GM18870 (cell line): ENCODE data around the gene AFMID.

ENCODE experiments used
- ATAC-seq: cut with Tn5 transposase; IDR thresholded peaks from one replicate; pipeline ENCODE4 v1.9.1; 2021; ENCODE audit warnings: moderate library complexity; ENCODE audit not compliant: unreplicated experiment

The AFMID gene

DNA sequence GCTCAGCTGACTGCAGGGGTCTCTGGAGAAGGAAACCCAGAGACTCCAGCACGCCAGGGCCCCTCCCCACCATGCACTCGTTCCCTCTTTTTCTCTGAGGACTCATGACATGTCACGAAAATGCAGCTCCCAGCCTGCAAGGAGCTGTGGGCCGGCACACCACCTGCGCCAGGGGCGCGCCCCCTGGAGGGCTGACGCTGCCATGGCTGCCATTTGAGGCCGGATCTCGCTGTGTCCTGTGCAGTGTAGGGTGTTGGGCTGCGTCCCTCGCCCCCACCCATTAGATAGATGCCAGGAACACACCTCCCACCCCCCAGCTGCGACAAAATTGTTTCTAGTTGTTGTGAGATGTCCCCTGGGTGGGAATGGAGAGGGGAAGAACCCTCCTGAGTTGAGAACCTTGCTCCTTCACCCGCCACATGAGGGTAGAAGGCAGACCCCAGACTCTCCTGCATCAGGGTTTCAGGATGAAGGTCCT lies 10.6 kb upstream of the AFMID start:
- ATAC-seq, result no peak

DNA sequence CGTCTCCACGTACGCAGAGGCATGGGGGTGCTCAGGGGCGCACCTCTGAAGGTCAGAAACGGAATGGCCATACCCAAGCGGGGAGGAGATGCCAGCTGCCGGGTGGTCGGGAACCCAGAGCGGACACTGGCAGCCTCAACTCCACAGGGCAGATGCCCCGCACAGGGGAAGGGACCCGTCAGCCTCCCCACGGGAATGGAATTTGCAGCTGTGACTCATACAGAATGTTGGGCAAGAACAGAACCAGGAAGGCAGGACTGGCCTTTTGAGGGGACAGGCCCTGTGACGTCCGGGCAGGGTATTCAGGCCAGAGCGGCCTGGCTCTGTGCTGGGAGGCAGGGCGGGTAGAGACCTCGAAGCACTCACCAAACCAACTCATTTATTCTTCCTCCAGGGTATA lies 7.8 kb upstream of the AFMID start:
- ATAC-seq, result no peak

DNA sequence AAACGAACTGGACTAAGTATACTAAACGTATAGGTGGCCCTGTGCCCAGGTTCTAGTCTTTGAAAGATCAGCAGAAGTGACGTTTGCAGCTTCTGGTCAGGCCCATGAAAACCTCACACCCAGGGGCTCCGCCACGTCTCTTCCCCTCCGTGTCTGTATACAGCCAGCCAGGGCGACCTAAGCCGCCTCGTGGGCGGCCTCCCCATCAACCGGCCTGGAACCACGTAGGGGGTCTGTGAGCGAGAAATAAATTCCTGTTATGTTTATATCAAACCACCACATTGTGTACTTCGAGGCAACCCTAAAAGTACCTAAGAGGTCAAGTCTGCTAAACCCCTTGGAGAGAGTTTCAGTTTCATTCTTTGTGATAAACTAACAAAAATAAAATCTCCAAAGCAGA lies 7.1 kb upstream of the AFMID start:
- no peak for ATAC-seq

DNA sequence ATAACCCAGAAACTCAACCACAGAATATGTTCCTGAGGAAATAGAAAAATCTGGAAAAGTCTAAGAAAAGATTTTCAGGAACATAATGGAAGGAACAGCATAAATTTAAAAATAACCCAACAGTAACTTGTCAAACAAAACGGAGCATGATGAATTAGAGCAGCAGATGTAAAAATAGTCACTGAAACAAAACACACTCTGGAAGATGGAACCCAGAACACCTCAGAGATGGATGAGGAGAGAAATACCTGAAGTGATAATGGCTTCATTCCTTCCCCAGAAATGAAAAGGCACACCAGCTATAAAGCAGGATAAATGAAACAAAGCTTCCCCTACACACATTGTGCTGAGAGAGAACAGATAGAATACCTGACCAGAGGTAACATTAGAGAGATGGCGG lies 6.7 kb upstream of the AFMID start:
- ATAC-seq, result no peak

DNA sequence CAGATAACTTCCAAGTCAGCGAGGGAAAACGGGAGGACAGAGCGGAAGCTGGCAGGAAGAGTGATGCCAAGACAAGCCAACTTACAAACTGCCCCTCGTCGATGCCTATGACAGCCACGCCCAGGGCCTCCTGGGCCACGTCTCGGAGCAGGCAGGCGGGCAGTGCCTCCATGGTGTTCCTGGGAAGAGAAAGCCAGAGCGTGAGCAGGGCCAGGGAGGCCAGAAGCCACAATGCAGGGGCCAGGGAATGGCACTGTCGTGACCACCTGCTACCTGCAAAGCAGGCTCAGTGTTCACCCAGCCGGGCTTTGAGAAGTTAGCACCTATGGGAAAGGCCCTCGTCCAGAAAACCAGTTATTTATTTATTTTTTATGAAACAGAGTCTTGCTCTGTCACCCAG lies 4.7 kb upstream of the AFMID start:
- ATAC-seq, result no peak

DNA sequence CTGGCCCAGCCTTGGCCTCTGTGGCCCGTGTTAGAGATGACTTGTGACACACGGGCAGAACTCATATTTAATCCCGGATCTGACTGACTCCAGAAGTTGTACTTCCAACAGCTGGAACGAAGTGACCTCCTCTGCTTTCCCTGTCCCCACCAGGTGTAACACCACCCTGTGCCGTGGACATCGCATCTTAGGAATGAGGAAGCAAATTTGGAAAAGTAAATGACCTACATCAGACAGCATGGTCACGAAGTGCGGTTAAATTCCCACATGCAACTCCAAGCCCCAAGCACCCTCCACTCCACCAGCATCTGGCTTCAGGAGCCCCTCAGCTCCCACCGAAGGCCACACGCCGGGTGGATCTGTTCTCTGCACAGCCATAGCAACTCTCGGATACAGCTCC lies 3.2 kb upstream of the AFMID start:
- ATAC-seq, result no peak

DNA sequence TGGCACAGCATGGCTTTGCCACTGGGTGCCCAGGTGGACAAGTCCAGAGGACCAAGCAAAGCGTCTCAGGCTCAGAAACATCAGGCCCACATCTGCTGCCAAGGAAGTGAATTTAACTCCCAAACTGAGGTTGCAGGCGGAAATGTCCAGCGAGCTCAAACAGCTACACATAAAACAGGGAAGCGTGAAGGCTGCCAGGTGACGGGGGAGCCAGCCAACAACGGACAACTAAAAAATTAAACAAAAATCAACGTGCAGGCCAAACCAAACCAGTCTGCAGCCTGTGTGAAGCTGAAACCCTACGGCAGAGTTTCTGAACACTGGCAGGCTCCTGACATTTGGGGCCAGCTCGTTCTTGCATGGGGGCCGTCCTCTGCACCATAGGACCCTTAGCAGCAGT lies 2.8 kb upstream of the AFMID start:
- no peak for ATAC-seq

DNA sequence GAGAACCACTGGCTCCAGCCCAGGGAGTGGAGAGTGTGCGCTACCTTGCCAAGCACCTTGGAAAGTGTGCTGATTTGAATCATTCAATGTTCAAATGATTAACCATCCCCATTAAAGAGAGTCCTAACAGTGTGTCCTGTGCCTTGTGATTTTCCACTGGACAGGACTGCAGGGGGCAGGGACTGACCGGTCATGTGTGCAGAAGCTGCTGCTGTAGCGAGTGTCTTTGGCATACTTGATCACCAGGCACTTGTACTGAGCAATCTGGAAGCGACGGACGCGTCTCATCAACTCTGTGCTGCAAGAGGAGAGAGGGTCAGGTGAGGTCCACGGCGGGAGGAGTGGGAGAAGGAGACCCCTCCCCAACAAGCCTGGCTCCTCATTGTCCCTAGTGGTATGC lies 2.3 kb upstream of the AFMID start:
- no peak for ATAC-seq

DNA sequence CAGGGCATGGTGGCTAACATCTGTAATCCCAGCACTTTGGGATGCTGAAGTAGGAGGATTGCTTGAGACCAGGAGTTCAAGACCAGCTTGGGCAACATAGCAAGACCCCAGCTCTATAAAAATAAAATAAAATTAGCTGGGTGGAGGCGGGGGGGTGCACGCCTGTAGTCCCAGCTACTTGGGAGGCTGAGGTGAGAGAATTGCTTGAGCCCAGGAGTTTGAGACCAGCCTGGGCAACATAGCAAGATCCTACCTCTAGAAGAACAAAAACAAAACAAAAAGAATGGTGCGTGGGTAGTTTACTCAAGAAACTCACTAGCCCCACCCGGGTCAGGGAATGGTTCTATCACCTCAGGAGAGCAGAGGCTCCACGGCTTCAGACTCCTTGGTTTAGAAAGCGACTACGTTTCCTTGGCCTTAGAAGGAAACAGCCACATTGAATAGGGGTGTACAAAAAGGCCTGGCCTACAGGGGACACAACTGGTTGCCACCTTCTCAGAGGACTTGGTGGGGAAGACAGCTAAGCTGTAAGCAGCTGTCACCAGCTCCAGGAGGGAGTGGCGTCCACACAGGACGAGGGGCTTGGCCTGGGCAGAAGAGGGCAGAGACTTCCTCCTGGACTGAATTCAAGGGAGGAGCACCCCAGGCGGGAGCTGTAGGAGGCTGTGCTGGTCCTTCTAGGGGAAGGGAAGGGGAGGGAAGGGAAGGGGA lies 1.0 kb upstream of the AFMID start:
- ATAC-seq, result no peak

DNA sequence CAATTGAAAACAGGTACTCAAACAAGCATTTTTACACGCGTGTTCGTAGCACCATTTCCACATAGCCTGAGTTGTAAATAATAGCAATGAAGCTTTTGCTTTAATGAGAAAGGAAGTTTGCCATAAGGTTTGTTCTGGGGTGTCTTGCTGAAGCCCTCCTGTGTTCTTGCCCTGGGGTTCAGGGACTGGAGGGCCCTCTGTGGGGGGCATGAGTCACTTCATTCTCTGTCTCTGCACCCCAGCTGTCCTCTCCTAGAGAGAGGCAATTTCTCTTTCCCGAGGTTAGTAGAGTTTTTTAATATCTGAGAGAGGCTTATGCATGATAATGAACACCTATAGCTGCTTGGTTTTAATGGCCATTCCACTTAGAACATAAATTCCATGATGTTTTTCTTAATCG lies 9.6 kb downstream of the AFMID start:
- no peak for ATAC-seq

DNA sequence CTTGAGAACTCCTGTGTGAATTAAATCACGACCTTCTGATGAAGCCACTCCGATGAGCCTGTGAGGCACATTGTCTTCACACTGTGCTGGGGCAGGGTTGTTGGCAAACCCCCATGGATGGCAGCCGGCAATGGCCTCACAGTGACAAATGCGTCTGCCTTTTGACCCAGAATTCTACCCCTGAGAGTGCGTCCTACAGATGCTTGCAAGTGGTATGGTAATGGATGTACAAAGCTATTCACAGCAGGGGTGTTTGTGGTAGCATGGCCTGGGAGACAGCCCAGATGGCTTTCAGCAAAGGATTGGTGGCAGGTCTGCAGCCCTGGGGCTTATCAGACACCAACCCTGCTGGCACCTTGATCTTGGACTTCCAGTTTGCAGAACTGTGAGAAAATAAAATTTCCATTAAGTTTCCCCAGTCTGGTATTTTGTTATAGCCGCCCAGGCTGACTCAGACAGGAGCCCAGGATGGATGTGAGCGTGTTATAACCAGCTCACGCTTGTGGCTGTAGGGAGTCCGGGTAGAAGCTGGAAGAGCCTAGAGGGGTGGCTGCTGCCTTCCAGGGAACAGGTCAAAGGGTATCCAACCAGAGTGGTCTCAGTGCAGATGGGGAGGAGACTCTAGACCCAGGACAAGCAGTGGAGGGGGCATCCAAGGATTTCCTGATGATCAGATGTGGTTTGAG lies 10.1 kb downstream of the AFMID start:
- no peak for ATAC-seq

DNA sequence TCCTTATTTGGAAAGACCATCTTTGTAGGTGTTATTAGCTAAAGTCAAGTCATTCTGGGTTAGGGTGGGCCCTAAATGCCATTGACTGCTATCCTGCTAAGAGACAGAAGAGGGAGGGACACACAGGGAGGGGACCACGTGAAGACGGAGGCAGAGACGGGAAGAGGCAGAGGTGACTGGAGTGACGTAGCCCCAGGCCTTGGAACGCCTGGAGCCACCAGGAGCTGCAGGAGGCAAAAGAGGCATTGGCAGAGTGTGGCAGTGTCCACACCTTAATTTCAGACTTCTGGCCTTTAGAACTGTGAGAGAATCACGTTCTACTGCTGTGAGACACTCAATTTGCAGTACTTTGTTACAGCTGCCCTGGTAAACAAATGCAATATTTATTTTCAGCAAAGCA lies 13.3 kb downstream of the AFMID start:
- ATAC-seq, result no peak

DNA sequence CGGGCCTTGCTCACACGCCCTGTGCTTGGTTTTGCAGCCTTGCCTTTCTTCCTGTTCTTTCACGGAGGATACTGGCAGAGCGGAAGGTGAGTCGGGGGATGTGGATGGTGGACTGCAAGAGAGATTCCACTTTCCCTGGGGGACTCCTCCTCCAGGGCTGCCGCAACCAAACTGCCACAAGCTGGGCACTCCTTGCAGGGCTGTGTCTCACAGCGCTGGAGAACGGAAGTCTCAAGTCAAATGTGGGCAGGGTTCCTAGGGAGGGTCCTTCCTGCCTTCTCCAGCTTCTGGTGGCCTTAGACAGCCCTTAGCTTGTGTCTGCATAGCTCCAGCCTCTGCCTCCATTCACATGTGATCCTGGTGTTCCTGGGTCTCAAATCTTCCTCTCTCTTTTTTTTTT lies 15.5 kb downstream of the AFMID start:
- no peak for ATAC-seq

DNA sequence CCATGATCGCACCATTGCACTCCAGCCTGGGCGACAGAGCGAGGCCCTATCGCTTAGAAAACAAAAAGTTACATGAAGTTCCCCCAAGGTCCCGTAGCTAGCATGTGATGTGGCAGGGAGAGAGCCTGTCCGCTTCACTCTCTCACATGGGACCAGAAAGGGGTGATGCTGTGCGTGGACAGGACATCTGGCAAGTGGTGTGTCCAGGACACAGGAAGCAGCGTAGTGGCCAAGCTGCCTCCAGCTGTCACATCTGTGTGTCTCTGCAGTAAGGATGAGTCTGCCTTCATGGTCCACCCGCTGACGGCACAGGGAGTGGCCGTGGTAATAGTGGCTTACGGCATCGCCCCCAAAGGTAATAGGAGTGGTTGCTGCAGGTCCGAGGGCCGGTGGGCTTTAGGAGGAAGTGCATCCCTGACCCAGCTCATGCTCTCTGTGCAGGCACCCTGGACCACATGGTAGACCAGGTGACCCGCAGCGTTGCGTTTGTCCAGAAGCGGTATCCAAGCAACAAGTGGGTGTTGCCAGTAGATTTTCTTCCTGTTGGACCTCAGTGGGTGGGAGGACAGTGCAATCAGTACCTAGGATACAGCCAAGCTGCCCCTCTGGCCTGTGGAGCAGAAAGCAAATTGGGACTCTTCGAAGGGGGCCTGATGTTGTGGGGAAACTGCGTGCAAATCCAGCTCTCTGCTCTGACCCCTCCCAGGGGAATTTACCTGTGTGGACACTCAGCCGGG lies 17.4 kb downstream of the AFMID start:
- ATAC-seq, result no peak

DNA sequence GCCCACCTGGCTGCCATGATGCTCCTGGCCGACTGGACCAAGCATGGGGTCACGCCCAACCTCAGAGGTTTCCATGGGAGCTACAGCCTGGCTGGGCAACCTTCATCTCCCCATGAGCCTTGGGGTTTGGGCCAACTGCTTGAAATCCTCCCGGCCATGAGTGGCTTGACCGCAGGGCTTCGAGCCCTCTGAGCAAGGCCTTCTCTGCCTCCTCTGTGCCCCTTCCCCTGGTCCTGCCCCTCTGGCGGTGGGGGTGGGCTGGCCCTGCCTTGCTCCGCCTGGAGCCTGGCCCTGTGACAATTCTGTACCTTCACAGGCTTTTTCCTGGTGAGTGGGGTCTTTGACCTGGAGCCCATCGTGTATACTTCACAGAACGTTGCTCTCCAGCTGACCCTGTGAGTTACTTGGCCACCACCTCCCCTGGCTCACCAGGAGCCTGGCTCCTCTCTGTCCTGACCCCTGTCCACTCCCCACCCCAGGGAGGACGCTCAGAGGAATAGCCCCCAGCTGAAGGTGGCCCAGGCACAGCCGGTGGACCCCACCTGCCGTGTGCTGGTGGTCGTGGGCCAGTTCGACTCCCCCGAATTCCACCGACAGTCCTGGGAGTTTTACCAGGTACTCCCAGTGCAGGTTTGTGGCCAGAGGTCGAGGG lies 18.1 kb downstream of the AFMID start:
- no peak for ATAC-seq

DNA sequence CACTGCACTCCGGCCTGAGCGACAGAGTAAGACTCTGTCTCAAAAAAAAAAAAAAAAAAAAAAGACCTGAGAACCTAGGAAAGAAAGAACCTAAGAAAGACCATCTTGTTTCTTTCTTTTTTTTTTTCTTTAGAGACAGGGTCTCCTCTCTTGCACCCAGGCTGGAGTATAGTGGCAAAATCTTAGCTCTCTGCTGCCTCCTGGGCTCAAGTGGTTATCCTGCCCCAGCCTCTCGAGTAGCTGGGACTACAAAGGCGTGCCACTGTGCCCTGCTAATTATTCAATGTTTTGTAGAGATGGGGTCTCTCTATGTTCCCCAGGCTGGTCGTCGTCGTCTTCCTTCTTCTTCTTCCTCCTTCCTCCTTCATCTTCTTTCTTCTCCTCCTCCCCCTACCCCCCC lies 19.1 kb downstream of the AFMID start:
- no peak for ATAC-seq

DNA sequence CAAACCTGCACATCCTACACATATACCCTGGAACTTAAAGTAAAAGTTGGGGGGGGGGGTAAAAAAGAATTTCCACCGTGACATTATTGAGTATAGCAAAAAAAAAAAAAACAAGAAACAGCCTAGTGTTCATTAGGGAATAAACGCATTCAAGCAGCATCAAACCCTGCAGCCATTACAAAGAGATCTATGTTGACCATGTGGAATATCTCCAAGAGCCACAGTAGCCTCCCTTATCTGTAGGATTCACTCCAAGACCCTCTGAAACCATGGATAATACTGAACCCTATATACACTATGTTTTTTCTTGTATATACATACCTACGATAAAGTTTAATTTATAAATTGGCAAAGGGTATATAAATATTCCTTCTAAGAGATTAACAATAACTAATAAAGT lies 21.3 kb downstream of the AFMID start:
- ATAC-seq, result no peak

DNA sequence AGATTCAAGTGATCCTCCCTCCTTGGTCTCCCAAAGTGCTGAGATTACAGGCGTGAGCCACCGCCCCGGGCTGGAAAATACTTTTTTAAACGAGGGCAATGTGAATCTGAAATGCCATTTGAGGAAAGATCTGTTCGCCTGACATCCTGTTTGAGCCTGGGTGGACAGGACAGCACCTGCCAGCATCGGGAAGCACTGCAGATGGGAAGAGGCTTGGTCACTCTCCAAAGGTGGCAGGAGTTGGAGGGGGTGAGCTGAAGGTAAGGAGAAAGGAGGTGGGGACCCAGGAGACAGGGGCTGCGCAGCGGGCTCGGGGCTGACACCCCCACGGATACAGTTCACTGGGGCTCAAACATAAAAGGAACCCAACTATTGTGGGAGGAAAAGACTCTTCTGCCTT lies 22.9 kb downstream of the AFMID start:
- no peak for ATAC-seq

DNA sequence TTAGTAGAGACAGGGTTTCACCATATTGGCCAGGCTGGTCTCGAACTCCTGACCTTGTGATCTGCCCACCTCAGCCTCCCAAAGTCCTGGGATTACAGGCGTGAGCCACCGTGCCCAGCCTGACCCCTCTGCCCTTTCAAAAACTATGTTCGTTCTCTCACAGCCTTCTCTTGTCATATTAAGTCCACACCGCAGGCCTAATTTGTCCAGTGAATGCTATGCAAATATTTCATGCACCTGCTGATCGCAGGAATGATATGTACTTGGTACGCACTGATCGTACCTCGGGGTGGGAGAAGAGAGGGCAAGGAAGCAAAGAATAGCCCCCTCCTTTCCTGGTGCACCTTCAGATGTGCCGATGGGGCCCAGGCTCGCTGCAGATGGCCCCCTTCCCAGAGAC lies 23.9 kb downstream of the AFMID start:
- no peak for ATAC-seq

DNA sequence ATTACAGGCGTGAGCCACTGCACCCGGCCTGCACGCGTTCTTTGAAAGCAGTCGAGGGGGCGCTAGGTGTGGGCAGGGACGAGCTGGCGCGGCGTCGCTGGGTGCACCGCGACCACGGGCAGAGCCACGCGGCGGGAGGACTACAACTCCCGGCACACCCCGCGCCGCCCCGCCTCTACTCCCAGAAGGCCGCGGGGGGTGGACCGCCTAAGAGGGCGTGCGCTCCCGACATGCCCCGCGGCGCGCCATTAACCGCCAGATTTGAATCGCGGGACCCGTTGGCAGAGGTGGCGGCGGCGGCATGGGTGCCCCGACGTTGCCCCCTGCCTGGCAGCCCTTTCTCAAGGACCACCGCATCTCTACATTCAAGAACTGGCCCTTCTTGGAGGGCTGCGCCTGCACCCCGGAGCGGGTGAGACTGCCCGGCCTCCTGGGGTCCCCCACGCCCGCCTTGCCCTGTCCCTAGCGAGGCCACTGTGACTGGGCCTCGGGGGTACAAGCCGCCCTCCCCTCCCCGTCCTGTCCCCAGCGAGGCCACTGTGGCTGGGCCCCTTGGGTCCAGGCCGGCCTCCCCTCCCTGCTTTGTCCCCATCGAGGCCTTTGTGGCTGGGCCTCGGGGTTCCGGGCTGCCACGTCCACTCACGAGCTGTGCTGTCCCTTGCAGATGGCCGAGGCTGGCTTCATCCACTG lies 27.0 kb downstream of the AFMID start, which contains the start of gene BIRC5:
BIRC5 (plus strand) TSS at position 238 of the 690 bp plus-strand sequence; CDS start at position 302, 64 bp downstream.
- ATAC-seq, result no peak

DNA sequence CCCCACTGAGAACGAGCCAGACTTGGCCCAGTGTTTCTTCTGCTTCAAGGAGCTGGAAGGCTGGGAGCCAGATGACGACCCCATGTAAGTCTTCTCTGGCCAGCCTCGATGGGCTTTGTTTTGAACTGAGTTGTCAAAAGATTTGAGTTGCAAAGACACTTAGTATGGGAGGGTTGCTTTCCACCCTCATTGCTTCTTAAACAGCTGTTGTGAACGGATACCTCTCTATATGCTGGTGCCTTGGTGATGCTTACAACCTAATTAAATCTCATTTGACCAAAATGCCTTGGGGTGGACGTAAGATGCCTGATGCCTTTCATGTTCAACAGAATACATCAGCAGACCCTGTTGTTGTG lies 27.5 kb downstream of the AFMID start:
- no peak for ATAC-seq
